Measurements from ENCODE around the gene SH3PXD2A. TPM values are rescaled to one million over a fixed set of nuclear protein-coding genes. Genes with fewer than 3 reads are reported as not detected.

Gene SH3PXD2A
- total RNA-seq, 1 donor from 2014 or later: 38.6 TPM

GRCh38 chr10:103798511-103798910 is 56.9 kb downstream of the SH3PXD2A start:
- no peak overlapping the region for H3K4me3 Mint-ChIP-seq
- TF ChIP-seq, protein P1, sequence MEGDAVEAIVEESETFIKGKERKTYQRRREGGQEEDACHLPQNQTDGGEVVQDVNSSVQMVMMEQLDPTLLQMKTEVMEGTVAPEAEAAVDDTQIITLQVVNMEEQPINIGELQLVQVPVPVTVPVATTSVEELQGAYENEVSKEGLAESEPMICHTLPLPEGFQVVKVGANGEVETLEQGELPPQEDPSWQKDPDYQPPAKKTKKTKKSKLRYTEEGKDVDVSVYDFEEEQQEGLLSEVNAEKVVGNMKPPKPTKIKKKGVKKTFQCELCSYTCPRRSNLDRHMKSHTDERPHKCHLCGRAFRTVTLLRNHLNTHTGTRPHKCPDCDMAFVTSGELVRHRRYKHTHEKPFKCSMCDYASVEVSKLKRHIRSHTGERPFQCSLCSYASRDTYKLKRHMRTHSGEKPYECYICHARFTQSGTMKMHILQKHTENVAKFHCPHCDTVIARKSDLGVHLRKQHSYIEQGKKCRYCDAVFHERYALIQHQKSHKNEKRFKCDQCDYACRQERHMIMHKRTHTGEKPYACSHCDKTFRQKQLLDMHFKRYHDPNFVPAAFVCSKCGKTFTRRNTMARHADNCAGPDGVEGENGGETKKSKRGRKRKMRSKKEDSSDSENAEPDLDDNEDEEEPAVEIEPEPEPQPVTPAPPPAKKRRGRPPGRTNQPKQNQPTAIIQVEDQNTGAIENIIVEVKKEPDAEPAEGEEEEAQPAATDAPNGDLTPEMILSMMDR (conservative IDR thresholded peaks at IDR 0.05): no peak
- H3K27me3 Mint-ChIP-seq: no peaks in the 10 kb centered on the region
- H3K4me1 Mint-ChIP-seq (ENCODE audit: unreplicated experiment): peaks cover 40% of the 10 kb centered on the region
- peaks cover 15% of the 10 kb centered on the region for H3K36me3 Mint-ChIP-seq
- DNase-seq (ENCODE audit: extremely low spot score, unreplicated experiment): no peak
- no peaks in the 10 kb centered on the region for H3K9me3 Mint-ChIP-seq
- no peak overlapping the region for H3K27ac Mint-ChIP-seq

GRCh38 chr10:103797857-103798256 is 57.5 kb downstream of the SH3PXD2A start:
- Mint-ChIP-seq H3K36me3 (peaks cover 15% of the 10 kb centered on the region), H3K27ac (no peak overlapping the region), H3K27me3 (no peaks in the 10 kb centered on the region), H3K9me3 (no peaks in the 10 kb centered on the region), H3K4me3 (no peak overlapping the region), H3K4me1 (ENCODE audit: unreplicated experiment) (peaks cover 46% of the 10 kb centered on the region)
- DNase-seq (ENCODE audit: extremely low spot score, unreplicated experiment): no peak
- TF ChIP-seq, protein P1 (conservative IDR thresholded peaks at IDR 0.05): no peak

GRCh38 chr10:103795634-103796270 is 59.6 kb downstream of the SH3PXD2A start:
- no peak overlapping the region for H3K27ac Mint-ChIP-seq
- H3K36me3 Mint-ChIP-seq: peaks cover 14% of the 10 kb centered on the region
- H3K9me3 Mint-ChIP-seq: no peaks in the 10 kb centered on the region
- peaks cover 57% of the 10 kb centered on the region for H3K4me1 Mint-ChIP-seq (ENCODE audit: unreplicated experiment)
- DNase-seq (ENCODE audit: extremely low spot score, unreplicated experiment): no peak
- TF ChIP-seq, protein P1 (conservative IDR thresholded peaks at IDR 0.05): no peak
- no peaks in the 10 kb centered on the region for H3K27me3 Mint-ChIP-seq
- no peak overlapping the region for H3K4me3 Mint-ChIP-seq

DNA sequence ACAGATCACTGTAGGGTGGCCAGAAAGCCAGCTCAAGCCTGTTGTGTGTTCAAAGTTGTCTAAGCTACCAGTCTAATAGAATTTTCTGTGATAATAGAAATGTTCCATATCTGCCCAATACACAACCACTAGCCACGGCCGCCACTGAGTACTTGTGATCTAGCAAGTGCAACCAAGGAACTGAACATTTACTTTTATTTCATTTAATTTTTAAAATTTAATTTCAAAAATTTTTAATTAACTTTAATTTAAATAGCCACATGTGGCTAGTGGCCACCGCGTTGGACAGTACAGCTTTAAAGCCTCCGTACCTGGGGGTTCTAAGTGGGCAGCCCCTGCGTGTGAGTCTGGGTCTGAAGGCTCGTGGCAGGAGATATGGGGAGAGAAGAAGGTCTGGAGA is 60.4 kb downstream of the SH3PXD2A start:
- TF ChIP-seq, protein P1 (conservative IDR thresholded peaks at IDR 0.05): no peak
- peak overlapping the region; percentile 80 for H3K27ac Mint-ChIP-seq

DNA sequence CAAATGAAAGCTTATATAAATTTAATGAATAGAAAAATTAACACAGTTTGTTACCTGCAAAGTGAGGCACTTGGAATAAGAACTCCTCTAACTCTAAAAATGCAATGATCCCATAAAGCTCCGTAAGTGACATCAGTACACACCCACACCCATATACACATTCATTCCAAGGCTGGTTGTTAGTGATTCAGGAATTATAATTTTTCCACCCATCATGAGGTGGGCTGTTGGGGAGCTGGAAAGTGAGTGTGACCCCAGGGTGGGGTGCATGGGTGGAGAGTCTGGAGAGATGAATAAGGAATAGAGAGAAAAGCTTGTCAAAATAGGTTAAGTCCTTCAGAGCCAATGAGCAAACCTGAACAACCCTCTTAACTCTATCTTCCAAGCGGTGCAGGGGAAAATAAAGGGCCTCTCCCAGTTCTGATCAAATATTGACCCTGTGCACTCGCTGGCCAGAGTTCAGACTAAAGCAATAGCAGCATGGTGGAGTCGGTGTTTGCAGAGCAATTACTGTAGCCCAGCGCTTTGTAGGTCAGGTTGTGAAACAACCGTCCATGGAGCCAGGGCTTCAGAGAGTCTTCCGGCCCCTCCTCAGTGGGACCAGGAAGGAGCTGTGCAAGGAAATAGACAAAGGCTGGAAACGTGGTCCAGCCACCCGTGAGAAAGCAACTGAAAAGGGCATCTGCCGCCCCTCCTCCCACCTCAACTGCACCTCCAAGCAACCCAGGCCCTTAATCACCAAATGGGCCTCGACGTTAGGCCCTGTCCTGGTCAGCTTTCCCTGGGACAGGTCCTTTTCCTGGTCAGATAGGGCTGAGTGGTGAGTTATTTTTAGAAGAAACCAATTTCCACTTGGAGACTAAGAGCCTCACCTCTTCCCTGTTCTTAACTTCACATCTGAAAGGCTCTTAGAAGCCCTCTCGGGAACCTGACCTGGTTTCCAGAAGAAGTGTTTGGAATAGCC is 61.2 kb downstream of the SH3PXD2A start:
- no peak for DNase-seq (ENCODE audit: extremely low spot score, unreplicated experiment)
- TF ChIP-seq, protein P1 (conservative IDR thresholded peaks at IDR 0.05): no peak
- H3K4me3 Mint-ChIP-seq: peak overlapping the region; percentile 24
- peaks cover 10% of the 10 kb centered on the region for H3K36me3 Mint-ChIP-seq
- no peaks in the 10 kb centered on the region for H3K27me3 Mint-ChIP-seq
- H3K9me3 Mint-ChIP-seq: no peaks in the 10 kb centered on the region
- peaks cover 45% of the 10 kb centered on the region for H3K4me1 Mint-ChIP-seq (ENCODE audit: unreplicated experiment)
- peak overlapping the region; percentile 80 for H3K27ac Mint-ChIP-seq

More for the DNA sequence above, 60.4 kb downstream of the SH3PXD2A start:
- peaks cover 11% of the 10 kb centered on the region for H3K36me3 Mint-ChIP-seq
- no peaks in the 10 kb centered on the region for H3K27me3 Mint-ChIP-seq
- H3K4me1 Mint-ChIP-seq (ENCODE audit: unreplicated experiment): peaks cover 52% of the 10 kb centered on the region
- no peak for DNase-seq (ENCODE audit: extremely low spot score, unreplicated experiment)
- H3K9me3 Mint-ChIP-seq: no peaks in the 10 kb centered on the region
- no peak overlapping the region for H3K4me3 Mint-ChIP-seq

Measured in type B pancreatic cell (in vitro differentiated cells).